ENCODE data around the gene ECE1.

The ECE1 gene

GRCh38 chr1:21289700-21290545, at the start of gene ECE1:
TSS of gene ECE1 (minus strand) at chr1:21290463. CDS start at chr1:21290414, 49 bp downstream.
- in situ Hi-C loops (cut with MboI; ENCODE audit: low pct_unique_long_range_greater_than_20kb, low sequenced_read_pairs, unreplicated experiment): no loop called here
- TF ChIP-seq CTCF (IDR thresholded peaks at IDR 0.05; ENCODE audit: extremely low read depth, insufficient read depth, missing control alignments): no peak
- peak; percentile 60 for DNase-seq (ENCODE audit: low spot score)

GRCh38 chr1:21339356-21340229, 49.3 kb upstream of the ECE1 start:
- no peak for TF ChIP-seq CTCF (IDR thresholded peaks at IDR 0.05; ENCODE audit: extremely low read depth, insufficient read depth, missing control alignments)
- in situ Hi-C loops (cut with MboI; ENCODE audit: low pct_unique_long_range_greater_than_20kb, low sequenced_read_pairs, unreplicated experiment): no loop called here

GRCh38 chr1:21338573-21339355, 48.5 kb upstream of the ECE1 start:
- TF ChIP-seq CTCF (IDR thresholded peaks at IDR 0.05; ENCODE audit: extremely low read depth, insufficient read depth, missing control alignments): no peak
- no peak for DNase-seq (ENCODE audit: low spot score)
- in situ Hi-C loops (cut with MboI; ENCODE audit: low pct_unique_long_range_greater_than_20kb, low sequenced_read_pairs, unreplicated experiment): no loop called here

More at GRCh38 chr1:21339356-21340229, 49.3 kb upstream of the ECE1 start:
- no peak for DNase-seq (ENCODE audit: low spot score)

GRCh38 chr1:21337928-21338572, 47.8 kb upstream of the ECE1 start:
- no peak for DNase-seq (ENCODE audit: low spot score)
- in situ Hi-C loops (cut with MboI; ENCODE audit: low pct_unique_long_range_greater_than_20kb, low sequenced_read_pairs, unreplicated experiment): no loop called here
- no peak for TF ChIP-seq CTCF (IDR thresholded peaks at IDR 0.05; ENCODE audit: extremely low read depth, insufficient read depth, missing control alignments)

- in situ Hi-C loops (cut with MboI; ENCODE audit: low pct_unique_long_range_greater_than_20kb, low sequenced_read_pairs, unreplicated experiment): no loop called here
- DNase-seq (ENCODE audit: low spot score): no peak
- no peak for TF ChIP-seq CTCF (IDR thresholded peaks at IDR 0.05; ENCODE audit: extremely low read depth, insufficient read depth, missing control alignments)
Measured at GRCh38 chr1:21337454-21337927, 47.2 kb upstream of the ECE1 start.

All from GM13977 (cell line).